ENCODE results near the gene IFNA13. TPM values are rescaled to one million over a fixed set of nuclear protein-coding genes. Genes with fewer than 3 reads are reported as not detected.

Gene IFNA13
- not detected in 2 replicates for total RNA-seq

GRCh38 chr9:21367957-21368356, at the start of gene IFNA13:
TSS of gene IFNA13 (minus strand) at chr9:21368057. CDS start at chr9:21368010, 47 bp downstream.

GRCh38 chr9:21408817-21409216, 41.0 kb upstream of the IFNA13 start, which contains the start of gene IFNA8:
TSS of gene IFNA8 (plus strand) at chr9:21409117. CDS start at chr9:21409177, 60 bp downstream.

GRCh38 chr9:21385131-21385670, 17.3 kb upstream of the IFNA13 start, which contains the start of gene IFNA2:
TSS of gene IFNA2 (minus strand) at chr9:21385398. CDS start at chr9:21385329, 69 bp downstream.

GRCh38 chr9:21350787-21351186, 17.1 kb downstream of the IFNA13 start, which contains the start of gene IFNA6:
TSS of gene IFNA6 (minus strand) at chr9:21350887. CDS start at chr9:21350887, 0 bp downstream.

GRCh38 chr9:21334701-21335632, 32.9 kb downstream of the IFNA13 start, which contains the start of gene KLHL9:
TSS of gene KLHL9 (minus strand) at chr9:21335404. CDS start at chr9:21334859, 545 bp downstream.

Other genes starting within 250 kb of the IFNA13 start
- not detected in 2 replicates for gene IFNW1, start 226.2 kb downstream of the IFNA13 start, total RNA-seq
- gene IFNA21, start 201.4 kb downstream of the IFNA13 start, total RNA-seq: not detected in 2 replicates
- gene IFNA4, start 180.5 kb downstream of the IFNA13 start, total RNA-seq: not detected in 2 replicates
- gene IFNA7, start 165.9 kb downstream of the IFNA13 start, total RNA-seq: not detected in 2 replicates
- not detected in 2 replicates for gene IFNA10, start 160.9 kb downstream of the IFNA13 start, total RNA-seq
- gene IFNA16, start 150.7 kb downstream of the IFNA13 start, total RNA-seq: not detected in 2 replicates
- gene IFNA17, start 139.8 kb downstream of the IFNA13 start, total RNA-seq: not detected in 2 replicates
- not detected in 2 replicates for gene IFNA14, start 128.1 kb downstream of the IFNA13 start, total RNA-seq
- not detected in 2 replicates for gene IFNA5, start 62.7 kb downstream of the IFNA13 start, total RNA-seq
- gene KLHL9, start 32.7 kb downstream of the IFNA13 start, total RNA-seq: 23.2 and 23.7 TPM in 2 replicates
- gene IFNA6, start 17.2 kb downstream of the IFNA13 start, total RNA-seq: not detected in 2 replicates
- gene IFNA2, start 17.3 kb upstream of the IFNA13 start, total RNA-seq: not detected in 2 replicates
- gene IFNA8, start 41.1 kb upstream of the IFNA13 start, total RNA-seq: not detected in 2 replicates
- gene IFNA1, start 72.4 kb upstream of the IFNA13 start, total RNA-seq: not detected in 2 replicates
- gene IFNE, start 114.3 kb upstream of the IFNA13 start, total RNA-seq: 0.17 TPM in 1 of 2 replicates, not detected in the other